Measurements from ENCODE around the gene BDH2.

The BDH2 gene
- long read RNA-seq, donor 1, transcript BDH2-201 (10 exons, 1,126 nt) = major isoform, 84 of 162 reads
- long read RNA-seq, donor 1, transcript BDH2-204 (9 exons, 2,046 nt) = minor isoform, 12 of 162 reads
- long read RNA-seq, donor 1, partial matches to known transcripts = 64 of 162 reads
- long read RNA-seq, donor 1, other reads (novel, unspliced or antisense) = 0 of 162 reads
- long read RNA-seq, donor 2, transcript BDH2-204 (9 exons, 2,046 nt) = minor isoform, 13 of 136 reads
- long read RNA-seq, donor 2, transcript BDH2-201 (10 exons, 1,126 nt) = major isoform, 67 of 136 reads
- long read RNA-seq, donor 2, partial matches to known transcripts = 53 of 136 reads
- long read RNA-seq, donor 2, other reads (novel, unspliced or antisense) = 0 of 136 reads
- long read RNA-seq, donor 3, transcript BDH2-201 (10 exons, 1,126 nt) = major isoform, 35 of 58 reads
- long read RNA-seq, donor 3, partial matches to known transcripts = 21 of 58 reads
- long read RNA-seq, donor 3, other reads (novel, unspliced or antisense) = 0 of 58 reads
- long read RNA-seq, donor 4, transcript BDH2-201 (10 exons, 1,126 nt) = major isoform, 55 of 94 reads
- long read RNA-seq, donor 4, transcript BDH2-204 (9 exons, 2,046 nt) = minor isoform, 5 of 94 reads
- long read RNA-seq, donor 4, partial matches to known transcripts = 33 of 94 reads
- long read RNA-seq, donor 4, other reads (novel, unspliced or antisense) = 0 of 94 reads
- long read RNA-seq, donor 5, transcript BDH2-201 (10 exons, 1,126 nt) = major isoform, 50 of 88 reads
- long read RNA-seq, donor 5, transcript BDH2-204 (9 exons, 2,046 nt) = minor isoform, 13 of 88 reads
- long read RNA-seq, donor 5, partial matches to known transcripts = 24 of 88 reads
- long read RNA-seq, donor 5, other reads (novel, unspliced or antisense) = 0 of 88 reads
- long read RNA-seq, donor 6, transcript BDH2-201 (10 exons, 1,126 nt) = major isoform, 55 of 114 reads
- long read RNA-seq, donor 6, transcript BDH2-204 (9 exons, 2,046 nt) = minor isoform, 5 of 114 reads
- long read RNA-seq, donor 6, partial matches to known transcripts = 53 of 114 reads
- long read RNA-seq, donor 6, other reads (novel, unspliced or antisense) = 0 of 114 reads
- long read RNA-seq, donor 7, transcript BDH2-204 (9 exons, 2,046 nt) = minor isoform, 7 of 122 reads
- long read RNA-seq, donor 7, transcript BDH2-201 (10 exons, 1,126 nt) = major isoform, 73 of 122 reads
- long read RNA-seq, donor 7, partial matches to known transcripts = 38 of 122 reads
- long read RNA-seq, donor 7, other reads (novel, unspliced or antisense) = 0 of 122 reads
- long read RNA-seq, donor 8, transcript BDH2-201 (10 exons, 1,126 nt) = major isoform, 80 of 134 reads
- long read RNA-seq, donor 8, transcript BDH2-204 (9 exons, 2,046 nt) = minor isoform, 14 of 134 reads
- long read RNA-seq, donor 8, transcript BDH2-203 (10 exons, 1,742 nt) = minor isoform, 5 of 134 reads
- long read RNA-seq, donor 8, partial matches to known transcripts = 35 of 134 reads
- long read RNA-seq, donor 8, other reads (novel, unspliced or antisense) = 0 of 134 reads

DNA sequence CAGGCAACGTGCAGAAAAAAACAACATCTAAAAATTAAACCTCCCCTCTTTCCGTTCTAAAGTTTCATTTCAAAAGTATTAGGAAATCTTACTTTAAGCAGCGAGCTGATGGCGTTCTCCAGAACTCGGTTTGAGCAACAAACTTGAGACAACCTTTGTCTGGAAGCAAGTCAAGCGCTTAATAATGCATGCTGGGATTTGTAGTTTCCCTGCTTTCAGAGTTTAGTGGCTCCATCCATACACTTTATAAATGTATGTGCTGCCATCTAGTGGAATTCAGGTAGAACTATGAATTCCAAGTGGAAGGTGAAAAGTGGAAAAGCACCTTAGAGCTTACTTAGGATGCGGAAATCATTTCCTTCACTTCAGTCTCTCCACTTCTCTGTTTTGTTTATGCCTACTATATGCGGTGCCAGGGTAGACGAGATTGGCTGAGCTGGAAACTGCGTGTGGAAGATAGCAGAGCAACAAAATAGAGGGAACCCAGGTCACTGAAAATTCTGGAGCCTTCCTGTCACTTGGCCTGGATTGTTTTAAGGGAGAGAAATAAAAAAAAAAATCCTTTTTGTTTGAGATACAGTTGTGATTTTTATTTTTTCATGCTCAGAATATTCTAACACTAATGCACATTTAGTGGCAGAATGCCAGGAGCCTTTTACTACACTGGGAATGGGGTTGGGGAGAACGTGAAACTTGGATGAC lies at the start of gene BDH2:
Gene BDH2, minus strand, starts transcription at position 144 of the 702 bp plus-strand sequence. CDS start 3,580 bp downstream, outside the sequence.
- peak; percentile 31 for DNase-seq

DNA sequence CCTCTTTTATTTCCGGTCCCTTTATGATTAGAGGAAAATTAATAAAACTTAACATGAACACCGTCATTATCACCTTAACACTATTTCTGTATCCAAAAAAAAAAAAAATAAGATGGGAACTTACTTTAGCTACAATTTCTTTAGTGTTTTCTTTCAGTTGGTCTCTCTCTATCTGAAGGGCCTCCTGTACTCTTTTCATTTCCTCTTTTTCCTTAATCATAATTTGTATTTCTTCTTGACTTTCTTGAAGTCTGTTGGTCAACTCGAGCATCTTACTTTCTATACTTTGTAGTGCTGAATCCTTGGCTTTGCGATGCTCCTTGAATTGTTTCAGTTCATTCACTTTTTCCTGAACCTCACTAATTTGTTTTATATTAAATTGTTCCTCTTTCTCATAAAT lies 45.3 kb upstream of the BDH2 start:
- no peak for DNase-seq

- no peak for DNase-seq
Observed at GRCh38 chr4:103137446-103137827, 37.8 kb upstream of the BDH2 start.

GRCh38 chr4:103136671-103137445 lies 37.2 kb upstream of the BDH2 start:
- no peak for DNase-seq

DNA sequence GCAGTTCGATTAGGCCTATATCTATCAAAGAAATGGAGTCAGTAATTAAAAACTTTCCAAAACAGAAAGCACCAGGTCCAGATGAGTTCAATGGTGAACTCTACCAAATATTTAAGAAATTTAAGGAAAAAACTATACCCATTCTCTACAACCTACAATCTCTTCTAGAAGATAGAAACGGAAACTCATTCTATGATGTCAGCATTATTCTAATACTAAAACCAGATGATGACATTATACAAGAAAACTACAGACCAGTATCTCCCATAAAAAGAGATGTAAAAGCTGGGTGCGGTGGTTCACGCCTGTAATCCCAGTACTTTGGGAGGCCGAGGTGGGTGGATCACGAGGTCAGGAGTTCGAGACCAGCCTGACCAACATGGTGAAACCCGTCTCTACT lies 29.5 kb upstream of the BDH2 start:
- DNase-seq = no peak

DNA sequence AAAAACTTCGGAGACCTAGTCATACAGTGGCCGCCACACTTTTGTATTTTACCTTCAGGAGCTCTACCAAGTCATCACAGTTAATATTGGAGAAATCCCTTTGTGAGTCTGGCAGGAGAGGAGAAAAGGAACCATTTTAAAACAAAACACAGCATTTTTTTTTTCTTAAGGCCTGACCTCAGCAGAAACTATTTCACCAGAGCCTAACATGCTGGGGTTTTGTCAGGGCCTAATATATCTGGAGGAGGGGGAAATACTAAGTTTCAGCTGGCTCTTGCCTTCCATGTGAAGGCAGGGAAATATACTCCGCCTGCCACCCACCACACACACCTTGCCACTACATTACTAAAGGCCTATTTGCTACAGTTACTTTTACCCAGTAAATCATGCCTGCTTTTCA lies 26.5 kb upstream of the BDH2 start:
- no peak for DNase-seq

DNA sequence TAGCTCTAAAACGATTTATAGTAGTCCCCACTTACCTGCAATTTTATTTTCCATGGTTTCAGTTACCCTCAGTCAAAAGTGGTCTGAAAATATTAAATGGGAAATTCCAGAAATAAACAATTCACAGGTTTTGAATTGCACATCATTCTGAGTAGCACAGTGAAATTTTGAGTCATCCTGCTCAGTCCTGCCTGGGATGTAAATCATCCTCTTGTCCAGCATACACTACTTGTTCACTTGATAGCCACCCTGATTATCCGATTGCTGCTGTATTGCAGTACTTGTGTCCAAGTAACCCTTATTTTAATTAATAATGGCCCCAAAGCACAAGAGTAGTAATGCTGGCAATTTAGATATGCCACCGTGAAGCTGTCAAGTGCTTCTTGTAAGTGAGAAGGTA lies 23.5 kb upstream of the BDH2 start:
- DNase-seq = no peak

DNA sequence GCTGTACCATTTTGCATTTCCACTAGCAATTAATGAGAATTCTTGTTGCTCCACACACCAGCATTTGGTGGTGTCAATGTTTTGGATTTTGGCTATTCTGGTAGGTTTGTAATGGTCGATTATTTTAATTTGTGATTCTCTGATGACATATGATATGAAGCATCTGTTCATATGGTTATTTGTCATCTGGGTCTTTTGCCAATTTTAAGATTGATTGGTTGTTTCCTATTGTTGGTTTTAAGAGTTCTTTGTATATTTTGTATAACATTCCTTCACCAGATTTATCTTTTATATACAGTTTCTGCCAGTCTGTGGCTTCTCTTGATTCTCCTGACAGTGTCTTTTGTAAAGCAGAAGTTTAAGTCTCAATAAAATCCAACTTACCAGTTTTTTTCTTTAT lies 18.5 kb upstream of the BDH2 start:
- no peak for DNase-seq

DNA sequence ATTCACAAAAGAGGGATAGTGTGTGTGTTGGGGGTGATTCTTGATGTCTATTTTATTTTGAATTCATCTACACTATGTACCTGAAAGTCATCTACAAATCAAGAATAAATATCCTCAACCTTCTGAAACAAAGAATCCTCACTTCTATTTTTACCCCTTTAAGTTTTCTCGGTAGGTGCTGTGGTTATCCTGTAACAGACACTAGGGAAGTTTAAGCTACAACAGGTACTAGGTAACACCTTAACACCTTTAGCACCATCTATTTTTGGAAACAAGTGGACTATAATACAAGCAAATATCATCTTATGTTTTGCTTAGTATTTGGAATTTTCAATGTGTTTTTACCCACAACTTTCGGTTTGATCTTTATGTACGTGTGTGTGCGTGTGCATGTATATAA lies 12.0 kb upstream of the BDH2 start:
- no peak for DNase-seq

- no peak for DNase-seq
Observed at GRCh38 chr4:103108542-103108941, 8.9 kb upstream of the BDH2 start.

DNA sequence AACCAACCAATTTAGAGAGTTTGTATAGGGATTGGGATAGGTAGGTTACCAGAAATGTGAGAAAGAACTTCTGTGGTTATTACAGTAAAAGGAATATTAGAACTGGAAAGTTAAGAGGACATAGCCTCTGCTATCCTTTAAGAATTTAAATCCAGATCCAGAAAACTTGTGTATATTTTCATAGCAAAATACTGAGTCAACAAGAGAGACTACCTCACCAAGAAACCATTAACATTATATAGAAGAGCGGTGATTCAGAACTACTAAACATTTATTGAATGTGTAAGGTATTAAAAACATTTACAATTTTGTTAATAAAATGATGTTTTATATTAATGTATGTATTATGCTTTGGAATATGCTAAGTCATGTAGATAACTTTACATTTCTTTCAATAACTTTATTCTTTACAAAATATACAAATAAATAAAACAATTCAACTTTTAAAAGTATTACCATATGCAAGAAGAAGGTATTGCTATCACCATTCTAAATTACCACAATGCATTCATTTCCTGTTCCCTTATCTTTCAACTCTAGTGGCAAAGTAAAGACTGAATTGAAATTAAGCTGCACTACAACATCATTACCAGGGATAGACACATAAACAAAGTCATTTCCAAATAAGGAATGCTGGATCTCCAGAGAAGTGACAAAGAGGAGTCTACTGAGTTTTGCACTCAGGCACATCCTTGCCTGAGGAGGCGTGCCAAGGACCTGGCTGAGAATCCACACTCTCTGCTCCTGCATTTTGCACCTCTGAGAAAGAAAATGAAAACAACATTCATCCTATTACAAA lies 6.1 kb upstream of the BDH2 start:
- no peak for DNase-seq

DNA sequence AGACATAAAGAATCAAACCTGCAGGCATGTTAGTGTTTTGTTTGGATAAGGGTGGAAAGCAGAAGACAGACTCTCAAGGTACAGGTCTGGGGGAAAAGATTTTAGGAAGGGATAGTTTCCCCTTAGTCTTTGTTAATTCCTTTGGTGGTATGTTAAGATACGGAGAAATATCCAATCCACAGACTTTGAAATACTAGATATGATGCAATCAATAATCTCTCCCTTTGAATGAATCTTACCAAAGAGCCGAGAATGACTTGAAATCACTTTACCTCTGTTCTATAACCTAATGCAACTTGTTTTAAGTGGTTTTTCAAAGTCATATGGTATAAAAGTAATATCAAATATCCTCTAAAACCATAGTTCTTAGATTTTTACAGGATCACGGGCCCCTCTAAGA lies 5.3 kb upstream of the BDH2 start:
- no peak for DNase-seq

- DNase-seq = no peak
Observed at GRCh38 chr4:103100691-103101090, 1.1 kb upstream of the BDH2 start.

GRCh38 chr4:103098756-103099440 lies 736 bp downstream of the BDH2 start:
- peak; percentile 52 for DNase-seq

DNA sequence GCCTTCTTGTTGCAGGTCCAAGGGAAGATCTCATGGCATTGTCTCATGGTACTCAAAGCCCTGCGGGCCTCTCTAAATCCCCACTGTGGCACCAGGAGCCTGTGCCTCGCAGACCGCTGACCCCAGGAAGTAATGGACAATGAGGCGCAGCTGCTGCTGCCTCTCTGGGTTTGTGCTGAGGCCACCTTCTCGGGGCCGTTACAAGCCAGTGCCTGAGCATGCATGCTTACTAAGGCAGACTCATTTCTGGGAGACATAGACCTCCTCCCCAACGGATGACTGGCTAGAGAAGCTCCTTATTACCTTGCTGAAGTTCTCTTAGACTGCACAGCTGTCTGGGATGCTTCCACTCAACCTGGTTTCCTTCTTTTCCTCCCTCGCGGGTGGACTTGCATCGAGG lies 1.3 kb downstream of the BDH2 start:
- DNase-seq = no peak

GRCh38 chr4:103097112-103097511 lies 2.5 kb downstream of the BDH2 start:
- no peak for DNase-seq

GRCh38 chr4:103095080-103095479 lies 4.6 kb downstream of the BDH2 start:
- DNase-seq = no peak

DNA sequence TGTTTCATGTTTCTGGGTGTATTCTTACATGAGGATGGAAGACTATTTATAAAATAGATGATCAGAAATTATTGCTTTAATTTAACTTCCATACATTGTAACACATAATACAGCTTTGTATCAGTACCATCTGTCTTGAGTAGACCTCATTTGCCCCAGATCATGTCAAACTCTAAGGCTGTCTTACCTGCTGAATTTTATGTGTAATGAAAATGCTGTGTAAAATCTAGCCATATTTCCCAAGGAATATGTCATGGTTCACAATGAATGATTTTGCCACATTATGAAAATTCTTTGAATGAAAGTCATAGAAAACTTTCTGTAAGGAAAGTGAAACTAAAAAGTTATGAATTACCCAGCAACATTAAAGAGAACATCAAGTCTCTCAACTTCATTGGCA lies 7.4 kb downstream of the BDH2 start:
- DNase-seq = no peak

DNA sequence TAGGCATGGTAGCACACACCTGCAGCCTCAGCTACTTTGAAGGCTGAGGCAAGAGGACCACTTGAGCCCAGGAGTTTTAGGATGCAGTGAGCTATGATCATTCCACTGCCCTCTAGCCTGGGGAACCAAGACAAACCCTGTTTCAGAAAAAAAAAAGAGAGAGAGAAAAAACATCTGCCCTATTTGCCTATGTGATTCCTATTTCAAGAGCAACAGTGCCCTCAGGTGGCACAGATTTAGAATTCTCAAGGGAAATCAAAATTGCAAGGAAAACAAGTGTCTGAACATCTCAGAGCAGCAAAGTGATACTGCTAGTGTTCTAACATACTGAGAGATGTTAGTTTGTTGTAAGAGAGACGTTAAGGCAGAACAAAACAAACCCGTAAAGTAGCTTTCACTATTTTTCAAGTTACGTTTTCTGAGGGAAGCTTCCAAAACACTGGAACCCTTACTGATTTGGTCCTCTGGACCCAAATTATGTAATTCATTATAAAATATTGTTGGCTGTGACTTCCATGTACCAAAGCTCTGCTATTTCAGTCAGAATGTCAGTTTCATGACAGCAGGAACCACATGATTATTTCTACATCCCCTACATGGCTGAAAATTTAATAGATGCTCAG lies 7.9 kb downstream of the BDH2 start:
- peak; percentile 22 for DNase-seq

Data from right kidney (tissue), 9 donors.